ENCODE results near the gene ISCU.

ISCU gene

GRCh38 chr12:108603743-108604142, 41.3 kb downstream of the ISCU start:
- DNase-seq (ENCODE audit: low spot score), result no peak

GRCh38 chr12:108604208-108604941, 42.0 kb downstream of the ISCU start:
- DNase-seq (ENCODE audit: low spot score), result no peak

GRCh38 chr12:108605000-108605689, 42.7 kb downstream of the ISCU start:
- no peak for DNase-seq (ENCODE audit: low spot score)

GRCh38 chr12:108605690-108606406, 43.5 kb downstream of the ISCU start:
- DNase-seq (ENCODE audit: low spot score), result no peak

GRCh38 chr12:108606492-108606891, 44.1 kb downstream of the ISCU start:
- DNase-seq (ENCODE audit: low spot score), result no peak

- DNase-seq (ENCODE audit: low spot score), result no peak
Measured at GRCh38 chr12:108607981-108608600, 45.7 kb downstream of the ISCU start.

GRCh38 chr12:108608616-108609015, 46.2 kb downstream of the ISCU start:
- DNase-seq (ENCODE audit: low spot score), result no peak

- no peak for DNase-seq (ENCODE audit: low spot score)
Measured at GRCh38 chr12:108609537-108610335, 47.3 kb downstream of the ISCU start.

GRCh38 chr12:108610336-108610815, 48.0 kb downstream of the ISCU start:
- DNase-seq (ENCODE audit: low spot score), result no peak

- DNase-seq (ENCODE audit: low spot score), result no peak
Measured at GRCh38 chr12:108610856-108611605, 48.6 kb downstream of the ISCU start.

GRCh38 chr12:108611884-108612415, 49.6 kb downstream of the ISCU start:
- DNase-seq (ENCODE audit: low spot score), result peak; percentile 52

GRCh38 chr12:108612788-108613282, 50.4 kb downstream of the ISCU start:
- DNase-seq (ENCODE audit: low spot score), result no peak

GRCh38 chr12:108613548-108613947, 51.2 kb downstream of the ISCU start:
- no peak for DNase-seq (ENCODE audit: low spot score)

GRCh38 chr12:108614041-108614440, 51.6 kb downstream of the ISCU start:
- no peak for DNase-seq (ENCODE audit: low spot score)

GRCh38 chr12:108614639-108615038, 52.2 kb downstream of the ISCU start:
- DNase-seq (ENCODE audit: low spot score), result no peak

- no peak for DNase-seq (ENCODE audit: low spot score)
Measured at GRCh38 chr12:108615918-108616317, 53.5 kb downstream of the ISCU start.

GRCh38 chr12:108616359-108616758, 54.0 kb downstream of the ISCU start:
- DNase-seq (ENCODE audit: low spot score), result no peak

GRCh38 chr12:108616941-108617858, 54.8 kb downstream of the ISCU start:
- no peak for DNase-seq (ENCODE audit: low spot score)

Measured in kidney capillary endothelial cell (primary cell).